ENCODE results near the gene TAF5.

GRCh38 chr10:103415581-103415980, 47.8 kb downstream of the TAF5 start:
- TF ChIP-seq, protein P1, sequence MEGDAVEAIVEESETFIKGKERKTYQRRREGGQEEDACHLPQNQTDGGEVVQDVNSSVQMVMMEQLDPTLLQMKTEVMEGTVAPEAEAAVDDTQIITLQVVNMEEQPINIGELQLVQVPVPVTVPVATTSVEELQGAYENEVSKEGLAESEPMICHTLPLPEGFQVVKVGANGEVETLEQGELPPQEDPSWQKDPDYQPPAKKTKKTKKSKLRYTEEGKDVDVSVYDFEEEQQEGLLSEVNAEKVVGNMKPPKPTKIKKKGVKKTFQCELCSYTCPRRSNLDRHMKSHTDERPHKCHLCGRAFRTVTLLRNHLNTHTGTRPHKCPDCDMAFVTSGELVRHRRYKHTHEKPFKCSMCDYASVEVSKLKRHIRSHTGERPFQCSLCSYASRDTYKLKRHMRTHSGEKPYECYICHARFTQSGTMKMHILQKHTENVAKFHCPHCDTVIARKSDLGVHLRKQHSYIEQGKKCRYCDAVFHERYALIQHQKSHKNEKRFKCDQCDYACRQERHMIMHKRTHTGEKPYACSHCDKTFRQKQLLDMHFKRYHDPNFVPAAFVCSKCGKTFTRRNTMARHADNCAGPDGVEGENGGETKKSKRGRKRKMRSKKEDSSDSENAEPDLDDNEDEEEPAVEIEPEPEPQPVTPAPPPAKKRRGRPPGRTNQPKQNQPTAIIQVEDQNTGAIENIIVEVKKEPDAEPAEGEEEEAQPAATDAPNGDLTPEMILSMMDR (IDR thresholded peaks at IDR 0.05): no peak
- TF ChIP-seq POLR2A (IDR thresholded peaks at IDR 0.05): no peak

Measured in testis (tissue), 2 donors.